Measurements from ENCODE around the gene RAB1B.
A peak's percentile ranks its signal among the peaks of the same experiment; 100 is the strongest.
"Not testable (repeated sequence)": the region's sequence is repeated elsewhere in the genome, so short reads cannot be mapped to it uniquely, and the experiment has no call there.

The RAB1B gene

DNA sequence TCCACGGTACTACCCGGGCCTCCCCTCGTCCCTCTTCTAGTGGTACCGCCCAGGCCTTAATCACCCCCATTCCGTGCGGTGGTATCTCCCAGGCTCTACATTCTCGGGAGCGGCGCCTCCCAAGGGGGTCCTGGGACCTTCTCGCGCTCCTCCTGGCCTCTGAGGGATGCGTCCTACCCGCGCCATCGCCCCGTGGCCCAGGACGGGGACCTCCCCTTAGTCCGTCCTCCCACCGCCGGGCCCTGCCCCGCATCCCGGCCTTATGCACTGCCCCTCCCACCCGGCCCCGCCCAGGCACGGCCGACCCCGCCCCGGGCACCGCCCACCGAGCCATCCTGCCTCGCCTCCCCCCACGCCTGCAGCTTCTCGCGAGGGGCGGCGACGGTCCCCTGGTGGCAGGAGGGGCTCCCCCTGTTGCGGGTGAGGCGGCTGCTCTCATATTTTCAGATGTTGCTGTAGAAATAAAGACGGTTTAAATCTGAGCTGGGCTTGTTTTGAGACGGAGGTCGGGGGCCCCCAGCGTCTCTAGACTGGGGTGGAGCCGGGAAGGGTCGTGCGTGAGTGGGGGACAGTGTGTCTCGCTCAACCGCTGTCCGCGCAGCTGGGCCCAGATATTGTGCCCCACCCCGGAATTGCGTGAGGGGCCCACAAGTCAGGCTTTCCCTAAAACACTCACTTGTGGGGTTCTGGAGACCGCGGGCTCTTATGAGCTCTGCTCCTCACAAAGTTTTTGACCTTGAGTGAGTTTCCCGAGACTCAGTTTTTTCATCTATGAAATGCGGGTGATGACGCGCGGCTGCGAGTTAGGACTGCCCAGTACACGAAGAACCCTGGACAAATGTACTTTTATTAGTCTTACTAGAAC, 828 bp upstream of the RAB1B start:
- DNase-seq = no peak

DNA sequence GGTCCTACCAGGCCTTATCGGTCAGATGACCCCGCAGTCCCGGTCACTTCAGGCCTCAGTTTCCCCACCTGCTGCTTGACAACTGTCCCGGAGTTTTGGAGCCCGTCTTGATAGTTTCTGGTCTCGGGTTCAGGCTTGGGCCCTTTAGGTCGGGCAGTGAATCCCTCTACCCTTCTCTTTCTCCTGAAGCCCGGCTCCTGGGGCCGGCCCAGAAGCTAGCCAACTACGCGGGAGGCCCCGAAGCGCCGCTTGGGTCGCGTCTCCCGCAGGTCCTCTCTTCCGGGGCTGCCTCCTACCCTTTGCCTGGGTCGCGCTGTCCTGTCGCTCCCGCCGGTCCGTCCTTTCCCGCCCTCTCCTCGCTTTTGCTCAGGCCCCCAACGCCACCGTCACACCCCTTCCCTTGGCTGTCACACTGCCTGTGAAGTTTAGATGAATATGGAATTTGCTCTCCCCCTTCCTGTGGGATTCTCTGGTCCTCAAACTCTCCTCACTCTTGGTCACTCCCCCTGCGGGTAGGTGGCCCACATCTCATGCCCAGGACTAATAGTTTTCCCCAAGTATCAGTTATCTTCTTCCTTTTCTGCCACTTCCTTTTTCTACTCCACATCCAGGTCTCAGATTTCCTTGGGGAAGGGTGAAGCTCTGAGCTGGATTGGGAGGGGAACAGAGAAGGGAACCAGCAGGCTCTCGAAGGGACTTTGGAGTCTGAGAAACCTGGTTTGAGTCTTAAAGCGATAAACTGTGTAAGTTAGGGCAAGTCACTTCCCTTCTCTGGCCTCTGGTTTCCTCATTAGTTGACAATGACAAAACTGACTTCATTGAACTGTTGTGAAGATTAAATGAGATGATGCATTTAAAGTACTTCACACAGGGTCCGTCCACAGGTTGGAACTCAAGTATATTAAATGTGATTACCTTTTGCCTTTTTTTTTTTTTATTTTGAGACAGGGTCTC, 790 bp downstream of the RAB1B start:
- DNase-seq = no peak

GRCh38 chr11:66271816-66272215, 3.4 kb downstream of the RAB1B start:
- no peak for DNase-seq

DNA sequence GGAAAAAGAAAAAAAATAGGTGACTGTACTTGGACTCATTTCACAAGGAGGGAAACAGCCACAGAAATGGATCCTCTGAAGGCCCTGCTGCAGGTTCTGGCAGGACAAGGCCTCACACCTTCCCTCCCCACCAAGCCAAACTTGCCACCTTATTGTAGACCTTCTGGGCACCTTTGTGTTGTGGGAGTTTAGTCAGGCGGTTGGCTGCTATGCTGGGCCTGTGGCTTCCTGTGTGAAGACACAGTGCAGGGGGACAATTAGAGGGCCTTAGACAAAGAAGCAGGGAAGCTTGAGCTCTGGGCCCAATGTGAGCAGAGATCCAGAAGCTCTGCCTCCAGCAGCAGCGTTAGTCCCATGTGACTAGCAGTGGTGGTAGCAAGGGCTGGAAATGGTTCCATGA, 4.2 kb downstream of the RAB1B start:
- DNase-seq = no peak

DNA sequence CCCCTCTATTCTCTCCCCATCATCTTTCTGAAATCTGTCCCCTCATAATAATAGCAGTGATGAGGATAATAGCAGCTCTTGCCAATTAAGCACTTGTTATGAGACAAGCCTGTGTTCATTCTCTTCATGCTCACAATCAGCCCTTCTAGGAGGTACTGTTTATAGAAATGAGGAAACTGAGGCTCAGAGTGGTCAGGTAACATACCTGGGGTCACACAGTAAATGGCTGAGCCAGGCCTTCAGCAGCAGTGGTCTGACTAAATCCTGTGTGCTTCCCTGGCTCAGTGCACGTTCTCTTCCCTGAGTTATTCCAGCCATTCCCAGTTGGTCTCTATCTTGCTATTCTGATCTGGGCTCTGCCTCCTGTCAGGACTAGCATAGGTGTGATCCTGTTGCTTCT, 5.8 kb downstream of the RAB1B start:
- no peak for DNase-seq

DNA sequence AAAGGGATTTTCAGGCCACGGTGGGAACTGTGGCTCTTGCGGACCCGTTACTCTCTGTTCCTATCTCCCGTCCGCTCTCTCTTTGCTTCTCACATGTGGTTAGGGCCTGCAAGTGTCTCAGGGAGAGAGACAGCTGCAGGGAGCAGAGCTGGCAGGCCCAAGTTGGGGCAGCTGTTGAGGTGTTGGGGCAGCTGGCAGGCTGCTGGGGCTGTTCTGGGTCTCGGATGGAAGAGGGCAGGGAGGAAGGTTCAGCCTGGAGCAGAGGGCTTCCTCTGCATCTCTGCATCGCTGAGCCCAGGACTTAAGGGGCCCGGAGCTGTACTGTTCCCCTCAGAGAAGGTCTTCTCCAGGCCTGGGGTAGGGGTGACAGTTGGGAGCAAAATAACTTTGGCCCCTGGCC, 7.0 kb downstream of the RAB1B start:
- no peak for DNase-seq

- no peak for DNase-seq
Measured at GRCh38 chr11:66275984-66276612, 7.7 kb downstream of the RAB1B start.

GRCh38 chr11:66276619-66277018, 8.2 kb downstream of the RAB1B start:
- DNase-seq = not testable (repeated sequence)

GRCh38 chr11:66277064-66277463, 8.6 kb downstream of the RAB1B start:
- DNase-seq = not testable (repeated sequence)

GRCh38 chr11:66277471-66278362, 9.3 kb downstream of the RAB1B start, which contains the start of gene CNIH2:
Gene CNIH2, plus strand, starts transcription at chr11:66278175. Its CDS starts 282 bp downstream, at chr11:66278457.
- no peak for DNase-seq

DNA sequence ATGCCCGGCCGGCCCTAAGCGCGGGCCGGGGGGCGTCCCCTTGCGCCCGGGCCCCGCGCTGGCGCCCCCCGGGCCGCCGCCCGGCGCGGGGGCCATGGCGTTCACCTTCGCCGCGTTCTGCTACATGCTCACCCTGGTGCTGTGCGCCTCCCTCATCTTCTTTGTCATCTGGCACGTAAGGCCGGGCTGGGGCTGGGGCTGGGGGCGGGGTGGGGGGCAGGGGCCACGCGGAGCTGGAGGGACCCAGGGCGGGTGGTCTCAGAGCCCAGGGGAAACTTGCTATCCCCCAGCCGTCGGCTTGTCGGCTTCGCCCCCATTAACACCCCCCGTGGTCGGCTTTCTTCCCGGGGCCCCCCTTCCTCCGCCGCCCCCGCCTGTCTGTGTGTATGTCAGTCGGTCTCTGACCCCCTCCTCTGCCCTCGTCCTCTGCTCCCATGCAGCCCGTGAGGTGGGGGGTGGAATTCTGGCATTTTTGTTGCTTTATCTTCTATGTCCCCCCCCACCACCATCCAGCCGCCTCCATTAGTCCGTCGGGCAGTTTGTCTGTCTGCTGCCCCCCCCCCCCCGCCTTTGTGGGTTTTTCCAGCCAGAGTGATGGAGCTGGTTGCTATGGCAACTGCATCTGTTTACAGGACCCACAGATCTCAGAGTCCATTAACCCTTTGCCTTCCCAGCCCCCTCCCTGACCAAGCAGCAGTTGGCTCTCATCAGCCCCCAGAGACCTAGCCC, 10.1 kb downstream of the RAB1B start:
- DNase-seq = no peak

DNA sequence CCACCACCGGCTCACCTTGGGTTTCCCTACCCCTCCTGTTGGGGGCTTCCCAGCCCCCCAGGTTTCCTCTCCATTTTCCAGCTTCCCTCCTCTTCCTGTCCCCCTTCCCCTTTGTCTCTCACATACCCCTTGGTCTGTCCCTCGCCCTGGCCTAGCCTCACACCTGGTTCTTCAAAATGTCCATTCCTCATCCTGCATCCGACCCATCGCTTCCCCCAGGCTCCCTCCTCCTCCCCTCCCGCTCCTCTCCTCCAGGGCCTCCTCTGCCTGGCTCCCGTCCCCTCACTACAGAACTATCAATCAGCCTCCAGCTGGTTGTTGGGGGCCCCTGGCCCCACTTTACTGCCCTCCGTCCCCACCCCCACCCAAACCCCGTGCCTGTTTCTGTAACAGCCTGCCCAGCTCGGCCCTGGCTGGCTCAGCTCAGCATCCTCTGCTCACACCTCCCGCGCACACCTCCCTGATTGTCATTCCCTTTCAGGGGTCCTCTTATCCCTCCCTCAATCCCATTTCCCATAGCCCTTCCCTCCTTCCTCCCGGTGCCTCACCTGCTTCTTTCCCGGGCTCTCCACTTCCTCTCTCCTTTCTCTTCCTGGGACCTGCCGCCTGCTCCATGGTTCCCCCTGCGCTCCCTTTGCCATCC, 10.8 kb downstream of the RAB1B start:
- no peak for DNase-seq

DNA sequence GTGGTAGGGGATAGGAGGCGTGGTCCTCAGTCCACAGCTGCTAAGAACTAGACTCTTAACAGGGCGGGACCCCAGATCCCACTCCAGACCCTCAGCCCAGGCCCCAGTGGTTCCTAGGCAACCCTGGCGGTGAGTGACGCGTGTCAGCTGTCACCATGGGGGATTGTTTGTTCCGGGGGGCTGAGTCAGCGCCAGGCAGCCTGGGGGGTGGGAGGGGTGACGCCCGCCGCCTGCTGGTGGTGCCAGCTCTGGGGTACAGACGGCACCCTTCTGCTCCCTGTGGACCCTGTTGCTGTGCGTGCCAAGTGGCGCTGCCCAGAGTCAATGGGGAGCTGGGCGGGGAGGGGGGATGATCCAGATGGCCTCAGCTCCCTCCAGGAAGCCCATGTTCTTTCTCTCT, 12.0 kb downstream of the RAB1B start:
- DNase-seq = no peak

DNA sequence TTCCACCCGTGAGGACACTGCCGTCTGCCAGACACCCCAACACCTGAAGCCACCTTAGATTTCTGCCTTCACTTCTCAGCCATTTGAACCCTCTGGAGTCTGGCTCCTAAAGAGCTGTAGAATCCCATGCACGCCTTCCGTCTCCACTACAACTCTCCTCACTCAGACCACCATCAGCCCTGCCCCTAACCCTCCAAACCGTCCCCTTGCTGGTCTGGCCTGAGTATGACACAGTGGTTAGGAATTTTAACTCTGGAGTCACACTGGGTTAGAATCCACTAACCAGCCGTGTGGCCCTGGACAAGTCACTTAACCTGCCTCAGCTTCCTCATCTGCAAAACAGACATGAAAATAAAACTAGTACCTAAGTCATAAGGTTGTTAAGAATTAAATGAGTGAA, 12.6 kb downstream of the RAB1B start:
- no peak for DNase-seq

GRCh38 chr11:66281776-66282467, 13.5 kb downstream of the RAB1B start:
- DNase-seq = no peak

- peak; percentile 83 for DNase-seq
Measured at GRCh38 chr11:66282468-66283455, 14.3 kb downstream of the RAB1B start.

- no peak for DNase-seq
Measured at GRCh38 chr11:66283461-66284105, 15.1 kb downstream of the RAB1B start.

- no peak for DNase-seq
Measured at GRCh38 chr11:66284526-66285078, 16.2 kb downstream of the RAB1B start.
